GM03348 (cell line): ENCODE data around the gene H1-8.

ENCODE experiments used
- DNase-seq: peaks from one replicate; pipeline ENCODE4 v3.0.0; 2012; ENCODE audit warnings: low spot score

The H1-8 gene

GRCh38 chr3:129556890-129557547, 14.0 kb downstream of the H1-8 start:
- DNase-seq: no peak

- DNase-seq: peak; percentile 43
Observed at GRCh38 chr3:129557548-129557894, 14.5 kb downstream of the H1-8 start.

DNA sequence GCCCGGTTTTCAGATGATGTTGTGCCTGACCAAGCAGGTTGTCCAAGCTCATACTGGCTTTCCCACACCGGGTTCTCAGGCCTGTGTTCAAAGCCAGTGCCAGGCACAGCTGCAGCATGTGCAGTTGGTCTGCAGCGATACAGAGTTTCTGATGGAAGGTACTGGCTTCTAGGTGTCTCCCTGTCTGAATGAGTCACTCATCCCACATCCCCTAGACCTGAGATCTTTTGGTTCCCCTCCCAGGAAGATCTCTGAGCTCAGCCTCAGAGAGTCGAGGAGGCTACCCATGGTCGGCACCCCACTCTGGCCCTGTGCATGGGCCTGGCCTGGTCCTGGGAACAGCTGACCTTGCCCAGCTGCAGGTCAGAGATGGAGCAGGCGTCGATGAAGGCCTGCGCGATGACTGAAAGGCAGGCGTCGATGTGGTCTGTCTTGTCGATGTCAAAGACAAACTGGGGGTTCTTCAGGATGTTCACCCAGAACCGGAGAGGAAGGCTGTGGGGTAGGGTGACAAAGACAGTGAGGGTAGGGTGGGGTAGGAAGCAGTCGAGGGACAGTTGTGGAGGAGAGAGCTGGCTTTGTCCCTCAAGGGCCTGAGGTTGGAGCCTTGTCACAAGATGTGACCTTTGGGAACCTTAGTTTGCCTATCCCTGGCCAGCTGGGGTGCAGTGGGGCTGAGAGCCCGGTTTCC, 15.3 kb downstream of the H1-8 start:
- DNase-seq: no peak

GRCh38 chr3:129558772-129559564, 16.0 kb downstream of the H1-8 start:
- peak; percentile 84 for DNase-seq

GRCh38 chr3:129559565-129560079, 16.6 kb downstream of the H1-8 start:
- no peak for DNase-seq

GRCh38 chr3:129560269-129560787, 17.4 kb downstream of the H1-8 start:
- DNase-seq: peak; percentile 90

DNA sequence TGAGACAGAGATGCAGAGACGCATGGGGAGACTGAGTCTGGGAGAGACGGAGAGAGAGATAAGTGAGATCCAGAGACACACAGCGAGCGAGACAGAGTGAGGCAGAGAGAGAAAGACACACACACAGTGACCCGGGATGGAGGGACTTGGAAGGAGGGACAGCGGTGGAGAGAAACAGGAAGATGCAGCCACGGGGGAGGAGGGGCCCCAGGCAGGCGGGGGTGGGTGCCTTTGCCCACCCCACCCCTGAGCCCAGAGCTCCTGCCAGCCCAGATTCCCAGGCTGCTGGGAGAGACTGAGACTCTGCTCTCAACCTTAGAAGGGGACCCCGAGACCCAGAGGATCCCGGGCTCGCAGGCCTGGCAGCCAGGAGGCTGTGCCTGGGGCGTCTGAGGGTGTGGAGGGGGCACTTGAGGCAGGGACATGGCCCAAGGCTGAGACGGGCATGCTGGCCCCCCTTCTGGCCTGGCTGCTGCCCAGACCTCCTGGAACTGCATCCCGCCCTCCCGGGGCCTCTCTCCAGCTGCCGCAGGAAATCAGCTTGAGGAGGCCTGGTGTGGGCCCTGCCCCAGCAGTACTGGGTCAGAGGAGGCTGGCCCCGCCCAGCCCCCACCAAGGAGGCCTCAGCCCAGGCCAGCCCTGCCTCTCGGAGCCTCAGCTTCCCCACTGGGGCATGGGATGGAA, 18.1 kb downstream of the H1-8 start:
- DNase-seq: peak; percentile 94

DNA sequence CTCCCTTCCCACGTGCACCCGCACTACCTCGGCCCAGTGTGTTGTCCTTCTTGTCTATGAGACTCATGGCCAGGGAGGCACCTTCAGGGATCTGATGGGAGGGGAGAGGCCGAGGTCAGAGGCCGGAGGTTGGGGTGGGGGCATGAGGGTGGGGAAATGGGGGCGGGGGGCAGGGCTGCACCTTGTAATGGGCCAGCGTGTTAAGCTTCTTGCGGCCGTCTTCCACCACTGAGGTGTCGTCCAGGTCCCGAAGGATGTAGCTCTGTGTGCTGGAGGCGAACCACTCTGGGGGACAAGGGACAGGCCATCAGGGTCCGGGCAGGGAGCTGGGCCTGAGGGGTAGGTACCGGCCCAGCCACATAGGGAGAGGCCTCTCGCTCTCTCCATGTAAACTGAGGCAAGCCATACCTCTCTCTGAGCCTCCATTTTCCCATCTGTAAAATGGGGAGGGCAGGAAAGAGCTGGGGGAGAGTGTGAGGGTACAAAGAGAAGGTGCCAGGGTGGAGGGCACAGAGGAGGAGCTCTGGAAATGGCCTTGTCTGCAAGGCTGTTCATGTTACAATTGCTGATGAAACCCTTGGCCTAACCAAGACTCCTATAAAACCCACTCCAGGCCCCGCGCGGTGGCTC, 18.8 kb downstream of the H1-8 start:
- no peak for DNase-seq

DNA sequence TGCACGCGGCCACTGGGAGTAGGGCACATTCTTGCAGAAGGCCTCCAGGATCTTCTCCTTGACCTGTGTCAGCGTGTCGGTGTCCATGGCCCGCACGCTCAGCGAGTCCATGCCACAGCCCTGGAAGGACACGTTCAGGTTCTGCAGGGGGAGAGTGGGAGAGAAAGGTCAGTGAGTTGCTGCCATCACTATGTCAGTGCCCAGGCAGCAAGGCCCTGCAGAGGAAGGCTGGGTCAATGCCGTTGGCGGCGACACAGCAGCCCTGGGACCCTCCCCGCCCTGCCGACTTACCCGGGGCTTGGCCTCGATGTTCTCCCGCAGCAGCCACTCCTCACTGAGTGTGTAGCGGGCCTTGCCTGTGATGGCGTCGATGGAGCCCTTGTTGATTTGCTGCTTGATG, 19.8 kb downstream of the H1-8 start:
- DNase-seq: no peak

GRCh38 chr3:129563332-129563731, 20.4 kb downstream of the H1-8 start:
- no peak for DNase-seq

- DNase-seq: no peak
Observed at GRCh38 chr3:129563850-129564535, 21.0 kb downstream of the H1-8 start.

DNA sequence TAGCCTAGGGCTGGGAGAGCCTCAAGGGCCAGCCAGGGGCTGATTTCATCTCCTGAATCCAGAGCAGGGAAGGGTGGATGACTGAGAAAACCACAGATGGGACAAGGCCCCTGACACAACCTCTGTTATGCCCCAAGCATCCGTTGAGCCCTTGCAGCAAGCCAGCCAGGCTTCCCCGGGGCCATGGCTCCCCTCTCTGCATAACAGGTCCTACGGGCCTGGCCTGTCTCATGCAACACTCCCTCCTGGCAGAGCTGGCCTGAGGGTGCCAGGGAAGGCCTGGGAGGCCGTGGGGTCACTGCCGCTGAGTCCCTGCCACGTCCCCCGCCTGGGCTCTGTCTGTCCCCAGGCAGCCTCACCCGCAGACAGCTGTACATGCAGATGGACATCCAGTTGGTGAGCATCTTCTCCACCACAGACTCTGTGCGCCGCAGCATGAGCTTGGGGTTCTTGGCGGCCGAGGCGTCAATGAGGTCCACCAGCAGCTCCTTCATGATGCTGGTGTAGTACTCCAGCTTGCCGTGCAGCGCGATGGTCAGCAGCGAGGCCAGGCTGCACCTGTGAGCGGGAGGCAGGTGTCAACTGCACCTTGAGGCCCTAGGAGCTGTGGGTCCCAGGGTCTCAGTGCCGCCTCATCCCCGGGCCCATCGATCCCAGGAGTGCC, 22.1 kb downstream of the H1-8 start:
- DNase-seq: no peak

DNA sequence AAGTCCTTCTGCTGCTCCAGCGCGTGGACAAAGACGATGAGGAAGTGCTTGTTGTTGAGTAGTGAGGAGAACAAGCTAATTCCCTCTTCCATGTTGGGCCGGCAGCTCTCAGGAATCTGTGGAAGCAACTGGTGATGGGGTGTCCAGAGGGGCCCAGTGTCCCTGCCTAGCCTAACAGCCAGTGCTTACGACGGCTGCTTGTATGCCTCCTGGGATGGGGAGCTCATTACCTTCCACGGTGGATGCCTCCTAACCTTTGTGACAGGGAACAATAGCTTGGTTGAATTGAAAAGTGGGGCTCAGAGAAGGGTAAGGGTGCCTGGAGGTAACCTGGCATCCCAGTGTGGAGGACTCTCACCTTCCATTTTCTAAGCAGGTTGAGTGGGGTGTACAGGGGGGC, 22.9 kb downstream of the H1-8 start:
- DNase-seq: no peak

DNA sequence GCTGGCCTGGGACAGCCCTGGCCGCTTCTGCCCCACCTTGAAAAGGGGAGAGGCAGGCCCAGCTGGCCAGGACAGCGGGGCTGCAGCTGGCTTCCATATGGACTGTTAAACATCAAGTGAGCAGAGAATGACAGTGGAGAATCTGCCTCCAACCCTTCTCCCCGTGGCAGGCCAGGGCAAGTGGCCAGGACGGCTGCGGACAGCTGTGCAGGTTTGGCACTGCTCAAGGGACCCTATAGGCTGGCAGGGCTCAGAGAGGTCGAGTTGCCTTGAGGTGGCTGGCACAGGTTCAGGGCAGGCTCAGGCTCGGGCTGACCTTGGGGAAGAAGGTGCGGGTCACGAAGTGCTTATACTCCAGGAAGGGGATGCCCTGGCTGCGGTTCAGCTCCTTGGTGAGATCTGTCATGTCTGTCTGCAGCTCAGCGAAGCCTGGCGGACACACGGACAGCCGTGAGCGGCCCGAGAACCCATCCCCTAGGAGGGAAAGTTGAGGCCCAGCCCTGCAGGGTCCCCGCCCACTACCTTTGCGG, 24.3 kb downstream of the H1-8 start:
- no peak for DNase-seq

DNA sequence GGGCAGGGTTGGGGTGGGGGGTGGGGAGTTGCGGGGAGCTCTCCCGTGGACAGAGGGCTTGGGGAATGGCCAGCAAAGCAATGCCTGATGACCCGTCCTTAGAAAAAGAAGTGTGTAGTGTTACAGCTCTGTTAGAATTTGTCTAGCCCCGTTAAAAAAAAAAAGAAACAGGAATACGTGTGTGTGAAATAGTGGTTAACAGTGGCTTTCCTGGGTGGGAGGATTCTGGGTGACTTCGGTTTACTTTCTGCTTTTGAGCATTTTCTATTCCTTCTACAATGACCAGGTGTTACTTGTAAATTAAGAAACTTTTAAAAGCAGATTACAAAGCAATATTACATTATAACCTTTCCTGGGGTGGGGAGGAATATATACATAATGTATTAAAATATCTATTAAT, 25.0 kb downstream of the H1-8 start:
- DNase-seq: no peak

GRCh38 chr3:129569856-129570255, 26.9 kb downstream of the H1-8 start:
- DNase-seq: no peak

- no peak for DNase-seq
Observed at GRCh38 chr3:129571605-129572547, 28.9 kb downstream of the H1-8 start.

DNA sequence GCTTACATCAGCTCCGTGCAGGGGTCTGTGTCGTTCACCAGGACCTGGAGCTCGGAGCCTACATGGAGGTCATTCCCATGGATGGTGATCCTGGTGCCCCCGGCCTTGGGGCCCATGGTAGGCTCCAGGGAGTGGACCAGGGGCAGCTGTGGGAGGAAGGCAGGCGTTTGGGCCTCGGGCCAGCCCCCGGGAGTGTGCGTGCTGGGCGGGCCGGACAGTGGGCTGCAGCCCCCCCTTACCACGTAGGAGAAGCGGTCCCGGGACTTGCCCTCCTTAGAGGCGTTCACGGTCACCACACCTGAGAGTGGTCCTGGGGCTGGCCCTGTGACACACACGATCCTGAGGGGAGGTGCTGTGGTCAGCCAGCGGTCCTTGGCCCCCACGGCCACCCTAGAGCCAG, 29.6 kb downstream of the H1-8 start:
- DNase-seq: no peak

GRCh38 chr3:129573493-129573892, 30.5 kb downstream of the H1-8 start:
- no peak for DNase-seq
